Bronchial epithelial cell (primary cell): ENCODE data around the gene TAS2R38. TPM values are rescaled to one million over a fixed set of nuclear protein-coding genes. Genes with fewer than 3 reads are reported as not detected.

Source experiments
- DNase-seq: peaks from one replicate; pipeline ENCODE4 v3.0.0-alpha.2; 2010; ENCODE audit warnings: low read depth
- FAIRE-seq: peaks from 2 replicates; lab custom pipeline; 2011; peaks lifted over from hg19 to GRCh38; lab: Jason Lieb, UNC
- H3K27me3 ChIP-seq: 2 replicates; pipeline ENCODE4 v1.5.1; 2011; ENCODE audit warnings: low read length; ENCODE audit not compliant: control insufficient read depth, insufficient read depth
- H3K36me3 ChIP-seq: 2 replicates; pipeline ENCODE4 v1.5.1; 2011; ENCODE audit warnings: low read length; ENCODE audit not compliant: control insufficient read depth, insufficient read depth
- H3K4me3 ChIP-seq: 2 replicates; pipeline ENCODE4 v1.5.1; 2011; ENCODE audit warnings: mild to moderate bottlenecking, low read depth, low read length, control low read depth
- total RNA-seq: library from RNA; depleted of rRNA; stranded (reverse); fragments of >200 nt; gene quantifications from 2 replicates; pipeline ENCODE4 v1.2.1, GENCODE V29; 2014
- TF ChIP-seq, protein P1 (sequence below): IDR thresholded peaks from 2 replicates; pipeline ENCODE4 v1.5.1; 2011; ENCODE audit warnings: mild to moderate bottlenecking, moderate library complexity, low read length, control low read depth, inconsistent platforms; ENCODE audit not compliant: insufficient read depth, severe bottlenecking

The TAS2R38 gene
- not detected in 2 replicates for total RNA-seq

DNA sequence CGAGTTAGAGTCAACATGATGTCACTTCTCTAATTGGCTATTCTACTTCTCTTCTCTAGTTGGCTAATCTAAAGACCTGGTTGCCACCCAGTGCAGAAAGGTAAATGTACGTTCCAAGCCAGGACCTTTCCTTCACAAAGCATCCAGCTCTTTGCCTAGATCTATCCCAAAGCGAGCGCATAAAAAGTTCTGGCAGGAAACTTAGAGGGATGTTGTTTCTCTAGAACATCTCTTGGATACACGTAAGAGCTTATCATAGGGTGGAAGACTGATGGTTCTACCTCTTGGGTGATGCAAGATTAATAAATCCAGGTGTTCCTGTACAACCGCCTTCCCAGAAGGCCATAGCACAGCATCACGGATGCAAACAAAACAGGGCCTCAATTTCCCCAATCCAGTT is at the start of gene TAS2R38:
TSS of gene TAS2R38 (minus strand) at position 101 of the 400 bp plus-strand sequence. CDS start at position 17, 84 bp downstream.
- Histone ChIP-seq H3K4me3 (no peak within 1 kb of the TSS), H3K36me3 (no peaks in the 10 kb centered on the region), H3K27me3 (no peaks in the 10 kb centered on the region)
- no peak for FAIRE-seq
- TF ChIP-seq, protein P1, sequence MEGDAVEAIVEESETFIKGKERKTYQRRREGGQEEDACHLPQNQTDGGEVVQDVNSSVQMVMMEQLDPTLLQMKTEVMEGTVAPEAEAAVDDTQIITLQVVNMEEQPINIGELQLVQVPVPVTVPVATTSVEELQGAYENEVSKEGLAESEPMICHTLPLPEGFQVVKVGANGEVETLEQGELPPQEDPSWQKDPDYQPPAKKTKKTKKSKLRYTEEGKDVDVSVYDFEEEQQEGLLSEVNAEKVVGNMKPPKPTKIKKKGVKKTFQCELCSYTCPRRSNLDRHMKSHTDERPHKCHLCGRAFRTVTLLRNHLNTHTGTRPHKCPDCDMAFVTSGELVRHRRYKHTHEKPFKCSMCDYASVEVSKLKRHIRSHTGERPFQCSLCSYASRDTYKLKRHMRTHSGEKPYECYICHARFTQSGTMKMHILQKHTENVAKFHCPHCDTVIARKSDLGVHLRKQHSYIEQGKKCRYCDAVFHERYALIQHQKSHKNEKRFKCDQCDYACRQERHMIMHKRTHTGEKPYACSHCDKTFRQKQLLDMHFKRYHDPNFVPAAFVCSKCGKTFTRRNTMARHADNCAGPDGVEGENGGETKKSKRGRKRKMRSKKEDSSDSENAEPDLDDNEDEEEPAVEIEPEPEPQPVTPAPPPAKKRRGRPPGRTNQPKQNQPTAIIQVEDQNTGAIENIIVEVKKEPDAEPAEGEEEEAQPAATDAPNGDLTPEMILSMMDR = no peak
- DNase-seq = no peak

DNA sequence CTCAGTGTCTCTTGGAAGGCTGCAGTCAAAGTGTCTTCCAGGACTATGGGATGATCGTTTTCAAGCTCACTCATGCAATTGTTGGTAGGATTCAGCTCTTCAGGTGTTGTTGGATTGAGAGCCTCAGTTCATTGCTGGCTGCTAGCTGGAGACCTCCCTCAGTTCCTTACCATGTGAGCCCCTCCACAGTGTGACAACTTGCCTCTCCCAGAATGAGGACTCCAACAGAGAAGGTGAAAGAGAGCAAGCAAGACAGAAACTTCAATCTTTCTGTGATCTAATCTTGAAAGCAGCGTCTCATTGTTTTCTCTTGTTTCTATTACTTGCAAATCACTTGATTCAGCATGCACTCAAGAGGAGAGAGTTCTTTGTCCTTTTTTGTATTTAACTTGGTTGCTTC is 44.6 kb upstream of the TAS2R38 start:
- no peaks in the 10 kb centered on the region for H3K36me3 ChIP-seq
- TF ChIP-seq, protein P1 = no peak
- no peak overlapping the region for H3K4me3 ChIP-seq
- H3K27me3 ChIP-seq = no peaks in the 10 kb centered on the region
- FAIRE-seq = no peak
- DNase-seq = no peak

DNA sequence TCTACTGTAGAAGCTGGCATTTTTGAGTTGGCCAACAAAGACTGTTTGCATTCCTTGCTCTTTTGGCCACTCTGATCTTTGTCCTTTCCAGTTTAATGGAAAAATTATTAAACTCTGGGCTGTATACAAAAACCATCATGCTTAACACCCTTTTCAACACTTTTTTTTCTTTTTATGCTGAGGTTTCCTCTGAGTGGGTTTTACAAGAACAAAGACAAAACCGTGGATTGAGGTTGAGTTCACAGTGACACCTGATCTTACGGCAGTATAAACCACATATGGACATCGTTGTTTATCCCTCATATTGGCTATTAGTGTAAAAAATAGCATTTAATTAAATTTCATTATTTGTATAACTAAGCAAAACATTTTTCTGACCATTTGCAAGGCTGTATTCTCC is 43.9 kb upstream of the TAS2R38 start:
- DNase-seq = no peak
- TF ChIP-seq, protein P1 = no peak
- Histone ChIP-seq H3K27me3 (no peaks in the 10 kb centered on the region), H3K4me3 (no peak overlapping the region), H3K36me3 (no peaks in the 10 kb centered on the region)
- no peak for FAIRE-seq

- H3K4me3 ChIP-seq = no peak overlapping the region
- FAIRE-seq (no peak), DNase-seq (peak; percentile 72)
- TF ChIP-seq, protein P1 = peak; percentile 37
- no peaks in the 10 kb centered on the region for H3K27me3 ChIP-seq
- no peaks in the 10 kb centered on the region for H3K36me3 ChIP-seq
These were observed 39.4 kb upstream of the TAS2R38 start for GRCh38 chr7:142012825-142013511.

- no peaks in the 10 kb centered on the region for H3K36me3 ChIP-seq
- FAIRE-seq (no peak), DNase-seq (no peak)
- H3K4me3 ChIP-seq = no peak overlapping the region
- no peaks in the 10 kb centered on the region for H3K27me3 ChIP-seq
- TF ChIP-seq, protein P1 = no peak
These were observed 37.5 kb upstream of the TAS2R38 start for GRCh38 chr7:142010952-142011548.
